H1 (cell line): ENCODE measurements around the gene HES1. TPM values are rescaled to one million over a fixed set of nuclear protein-coding genes. Genes with fewer than 3 reads are reported as not detected.

Experiments used
- CTCF ChIA-PET: fragments of 300-600 bp; sonication (Branson Sonifier 250); formaldehyde crosslinking; loops from one replicate; lab custom pipeline; 2021; ENCODE audit not compliant: partially characterized antibody; lab: Charles Lee
- POLR2A ChIA-PET: fragments of 300-600 bp; sonication (Branson Sonifier 250); formaldehyde crosslinking; loops from one replicate; lab custom pipeline; 2021; ENCODE audit warnings: inconsistent platforms; ENCODE audit not compliant: partially characterized antibody; lab: Charles Lee
- DNase-seq, 2 experiments: peaks; one replicate each; pipeline versions ENCODE4 v3.0.0 to v3.0.0-alpha.2; 2010 to 2022; ENCODE audit warnings: low spot score in 2 of 2, low read depth in 1 of 2, mixed read lengths in 1 of 2
- FAIRE-seq: peaks from 2 replicates; lab custom pipeline; 2011; peaks lifted over from hg19 to GRCh38; lab: Jason Lieb, UNC
- H2AFZ ChIP-seq: 2 replicates; pipeline ENCODE4 v1.8.1; 2012; ENCODE audit warnings: low read length, inconsistent platforms
- H2AK5ac ChIP-seq: 2 replicates; pipeline ENCODE4 v1.6.1; 2013; ENCODE audit warnings: low read depth, low read length
- H2BK120ac ChIP-seq: replicated peaks from 2 replicates; pipeline ENCODE3; 2013; ENCODE audit warnings: low read depth, low read length, inconsistent platforms
- H2BK12ac ChIP-seq: 2 replicates; pipeline ENCODE4 v1.6.1; 2013; ENCODE audit warnings: low read depth, low read length
- H2BK15ac ChIP-seq: 2 replicates; pipeline ENCODE4 v1.6.1; 2013; ENCODE audit warnings: low read length
- H2BK20ac ChIP-seq: 2 replicates; pipeline ENCODE4 v1.6.1; 2013; ENCODE audit warnings: low read length
- H2BK5ac ChIP-seq: 2 replicates; pipeline ENCODE4 v1.6.1; 2013; ENCODE audit warnings: low read depth, low read length
- H3K14ac ChIP-seq: 2 replicates; pipeline ENCODE4 v1.6.1; 2013; ENCODE audit warnings: inconsistent platforms; ENCODE audit not compliant: insufficient read length
- H3K18ac ChIP-seq: 2 replicates; pipeline ENCODE4 v1.6.1; 2013; ENCODE audit warnings: low read length; ENCODE audit errors: extremely low read depth
- H3K23ac ChIP-seq: 2 replicates; pipeline ENCODE4 v1.6.1; 2013; ENCODE audit warnings: inconsistent platforms; ENCODE audit not compliant: insufficient read length
- H3K23me2 ChIP-seq: 2 replicates; pipeline ENCODE4 v1.6.1; 2013; ENCODE audit warnings: low read depth, low read length
- H3K27ac ChIP-seq: 2 replicates; pipeline ENCODE4 v1.6.1; 2011; ENCODE audit warnings: low read depth, low read length, inconsistent platforms
- H3K27me3 ChIP-seq, 4 experiments: replicated peaks in 1 of 4; 1 replicate in 1 of 4; 2 replicates in 3 of 4; pipeline versions ENCODE4 v1.6.1 to v1.8.1; 2011 to 2013; ENCODE audit warnings: low read length in 3 of 4, mild to moderate bottlenecking in 3 of 4, inconsistent platforms in 2 of 4, mixed read lengths in 2 of 4, moderate library complexity in 1 of 4; ENCODE audit not compliant: control insufficient read depth in 3 of 4, insufficient read depth in 3 of 4; ENCODE audit errors: extremely low read depth in 1 of 4
- H3K36me3 ChIP-seq, 4 experiments: 2 replicates each; pipeline versions ENCODE4 v1.6.1 to v1.8.1; 2011 to 2013; ENCODE audit warnings: mild to moderate bottlenecking in 4 of 4, low read length in 3 of 4, moderate library complexity in 2 of 4, control low read depth in 1 of 4, inconsistent platforms in 1 of 4; ENCODE audit not compliant: insufficient read depth in 4 of 4, control insufficient read depth in 2 of 4
- H3K4ac ChIP-seq: replicated peaks from 2 replicates; pipeline ENCODE3; 2013; ENCODE audit warnings: low read length, low read depth, mixed read lengths, inconsistent platforms; ENCODE audit not compliant: insufficient read length
- H3K4me1 ChIP-seq, 4 experiments: replicated peaks in 1 of 4; 1 replicate in 1 of 4; 2 replicates in 3 of 4; pipeline versions ENCODE4 v1.6.1 to v1.8.1; 2011 to 2013; ENCODE audit warnings: low read length in 3 of 4, inconsistent platforms in 2 of 4, mixed read lengths in 1 of 4; ENCODE audit not compliant: insufficient read depth in 4 of 4, control insufficient read depth in 3 of 4
- H3K4me2 ChIP-seq, 2 experiments: 2 replicates each; pipeline versions ENCODE4 v1.6.1 to v1.8.1; 2011 to 2013; ENCODE audit warnings: low read depth in 2 of 2, low read length in 2 of 2, control low read depth in 1 of 2, inconsistent platforms in 1 of 2, mild to moderate bottlenecking in 1 of 2; ENCODE audit not compliant: insufficient read depth in 1 of 2
- H3K4me3 ChIP-seq, 4 experiments: fragments of 200-600, 300-600 bp in 1 of 4; sonication (generic), shearing (Covaris generic), sonication (Bioruptor Twin) in 1 of 4; 2 replicates each; pipeline versions ENCODE4 v1.5.1 to v1.8.1; 2011 to 2016; ENCODE audit warnings: low read length in 4 of 4, low read depth in 3 of 4, control low read depth in 2 of 4, inconsistent platforms in 2 of 4, mild to moderate bottlenecking in 2 of 4, mixed read lengths in 1 of 4, moderate library complexity in 1 of 4; ENCODE audit not compliant: insufficient read depth in 2 of 4; ENCODE audit errors: extremely low read depth in 1 of 4
- H3K56ac ChIP-seq: replicated peaks from 2 replicates; pipeline ENCODE3; 2013; ENCODE audit warnings: low read depth, mild to moderate bottlenecking, mixed read lengths, low read length, inconsistent platforms; ENCODE audit not compliant: insufficient read length
- H3K79me1 ChIP-seq: 2 replicates; pipeline ENCODE4 v1.6.1; 2013; ENCODE audit warnings: low read depth, low read length, control low read depth
- H3K79me2 ChIP-seq, 2 experiments: 2 replicates each; pipeline versions ENCODE4 v1.6.1 to v1.8.1; 2012 to 2013; ENCODE audit warnings: low read length in 2 of 2, mild to moderate bottlenecking in 2 of 2, inconsistent platforms in 1 of 2; ENCODE audit not compliant: insufficient read depth in 2 of 2, control insufficient read depth in 1 of 2
- H3K9ac ChIP-seq, 4 experiments: replicated peaks in 1 of 4; 1 replicate in 1 of 4; 2 replicates in 3 of 4; pipeline versions ENCODE4 v1.6.1 to v1.8.1; 2011 to 2013; ENCODE audit warnings: low read depth in 3 of 4, low read length in 3 of 4, control low read depth in 2 of 4, mild to moderate bottlenecking in 2 of 4, moderate library complexity in 2 of 4, inconsistent platforms in 1 of 4; ENCODE audit errors: extremely low read depth in 1 of 4
- H3K9me3 ChIP-seq, 2 experiments: 2 replicates each; pipeline versions ENCODE4 v1.6.1 to v1.8.1; 2012 to 2013; ENCODE audit warnings: mild to moderate bottlenecking in 2 of 2, moderate library complexity in 2 of 2, control low read depth in 1 of 2, inconsistent platforms in 1 of 2, low read depth in 1 of 2, low read length in 1 of 2, mixed read lengths in 1 of 2; ENCODE audit not compliant: insufficient read depth in 2 of 2
- H4K20me1 ChIP-seq, 2 experiments: replicated peaks in 1 of 2; 2 replicates each; pipeline versions ENCODE3 to v1.8.1; 2011 to 2013; ENCODE audit warnings: inconsistent platforms in 2 of 2, low read length in 2 of 2, mild to moderate bottlenecking in 1 of 2; ENCODE audit not compliant: insufficient read depth in 2 of 2, control insufficient read depth in 1 of 2
- H4K5ac ChIP-seq: 2 replicates; pipeline ENCODE4 v1.6.1; 2013; ENCODE audit warnings: low read length, low read depth, mixed read lengths, inconsistent platforms; ENCODE audit not compliant: insufficient read length
- H4K8ac ChIP-seq: 2 replicates; pipeline ENCODE4 v1.8.0; 2013; ENCODE audit warnings: mild to moderate bottlenecking, moderate library complexity, low read length, inconsistent platforms; ENCODE audit not compliant: insufficient read depth; ENCODE audit errors: extremely low read depth
- H4K91ac ChIP-seq: replicated peaks from 2 replicates; pipeline ENCODE3; 2013; ENCODE audit warnings: low read length, mixed read lengths, inconsistent platforms; ENCODE audit not compliant: insufficient read length
- BCL11A ChIP-seq, 2 experiments: IDR thresholded peaks; one replicate each; pipeline ENCODE4 v1.6.1; 2011; ENCODE audit warnings: low read depth in 2 of 2, low read length in 2 of 2, mild to moderate bottlenecking in 2 of 2
- BRCA1 ChIP-seq: IDR thresholded peaks from 2 replicates; pipeline ENCODE4 v1.6.1; 2012; ENCODE audit warnings: low read depth, low read length, improper control_type of control experiment
- E2F6 ChIP-seq: IDR thresholded peaks from 2 replicates; pipeline ENCODE4 v1.6.1; 2012; ENCODE audit warnings: inconsistent platforms
- EZH2 ChIP-seq: fragments of 200-600 bp; sonication (generic); IDR thresholded peaks from 2 replicates; pipeline ENCODE4 v1.7.1; 2012; ENCODE audit warnings: low read depth, mild to moderate bottlenecking, moderate library complexity, low read length, inconsistent platforms; ENCODE audit not compliant: severe bottlenecking
- KDM4A ChIP-seq: IDR thresholded peaks from one replicate; pipeline ENCODE4 v1.7.1; 2012; ENCODE audit warnings: low read depth, mild to moderate bottlenecking, moderate library complexity, low read length, inconsistent platforms; ENCODE audit not compliant: severe bottlenecking
- RXRA ChIP-seq: IDR thresholded peaks from 2 replicates; pipeline ENCODE4 v1.6.1; 2011; ENCODE audit warnings: low read depth, mild to moderate bottlenecking, low read length, moderate library complexity; ENCODE audit not compliant: insufficient read depth
- SIN3A ChIP-seq, 2 experiments: IDR thresholded peaks in 1 of 2; conservative IDR thresholded peaks in 1 of 2; 2 replicates each; pipeline ENCODE4 v1.6.1; 2011 to 2012; ENCODE audit warnings: low read length in 2 of 2, improper control_type of control experiment in 1 of 2, low read depth in 1 of 2, mild to moderate bottlenecking in 1 of 2
- SUZ12 ChIP-seq: fragments of 200-600 bp; sonication (generic); IDR thresholded peaks from 2 replicates; pipeline ENCODE4 v1.6.1; 2012; ENCODE audit warnings: mild to moderate bottlenecking, inconsistent platforms, low read length, moderate library complexity, mixed read lengths
- YY1 ChIP-seq: IDR thresholded peaks from 2 replicates; pipeline ENCODE4 v1.6.1; 2011; ENCODE audit warnings: low read depth, mild to moderate bottlenecking, low read length
- whole genome bisulfite sequencing, 2 experiments: shearing (Covaris generic) in 1 of 2; methylation state at CpG; one replicate each; pipeline versions ENCODE4 v1.1.6 to v1.1.7; 2013 to 2015; ENCODE audit warnings: low lambda C conversion rate in 2 of 2, mixed read lengths in 2 of 2, inconsistent platforms in 1 of 2, low coverage in 1 of 2, missing lambda C conversion rate in 1 of 2; ENCODE audit not compliant: insufficient replicate concordance in 2 of 2, insufficient coverage in 1 of 2, insufficient read length in 1 of 2; ENCODE audit errors: extremely low coverage in 1 of 2, missing lambda C conversion rate in 1 of 2; 5-methylcytosine and 5-hydroxymethylcytosine counted together
- polyA plus RNA-seq, 7 experiments: library from polyadenylated mRNA; depleted of rRNA in 3 of 7; stranded (reverse) in 5 of 7; unstranded in 2 of 7; fragments of >200 nt in 5 of 7; fragments of 200-250 nt in 2 of 7; gene quantifications; 1 replicate in 5 of 7; 2 replicates in 1 of 7; 4 replicates in 1 of 7; pipeline versions ENCODE4 v1.2.1 to v1.2.3, GENCODE V29; 2011 to 2013; ENCODE audit warnings: missing spikeins in 2 of 7, mixed read lengths in 2 of 7
- total RNA-seq: library from RNA; stranded (reverse); fragmentation: NEBNext Ultra II Directional; extraction: Animal tissue kit (Norgen Biotek cat#: 25700); gene quantifications from 2 replicates; pipeline ENCODE4 v1.2.1, GENCODE V29; 2021

HES1 gene
- total and polyA plus RNA-seq, 2 of the 8 experiments (the other 6 are each of a cell fraction or from before 2014, with no cell fraction given), result 7.9 to 12.9 TPM

GRCh38 chr3:194137008-194137505 is 1.1 kb downstream of the HES1 start:
- Histone ChIP-seq H4K8ac (no peak overlapping the region), H3K79me1 (no peaks in the 10 kb centered on the region), H3K9ac (peak overlapping the region in 3 of 4 experiments; percentile 39 to 52 (median 45); a peak in 5 of 7 replicates), H2BK5ac (peak overlapping the region; percentile 56; the same call in 1 of the 2 replicates), H4K91ac (peak overlapping the region; percentile 83), H3K14ac (no peak overlapping the region), H3K18ac (peak overlapping the region; percentile 93), H2BK20ac (no peak overlapping the region), H3K4me1 (peaks cover 20 to 40% (median 25%) of the 10 kb centered on the region in 4 experiments), H3K4me3 (peak overlapping the region; percentile 55 to 73 (median 62)), H3K79me2 (peaks cover 0 to 15% of the 10 kb centered on the region in 2 experiments; a peak in 2 of 4 replicates), H2BK15ac (0 out of 2 replicates have a peak overlapping the region, but pooled peaks have one; percentile 97), H3K27me3 (peaks cover 0 to 24% (median 11%) of the 10 kb centered on the region in 4 experiments; a peak in 3 of 7 replicates), H4K5ac (no peak overlapping the region), H3K4ac (peak overlapping the region; percentile 81), H2AFZ (no peak overlapping the region), H2BK120ac (peak overlapping the region; percentile 47), H3K23ac (no peak overlapping the region), H3K36me3 (peaks cover 0 to 7% (median 2%) of the 10 kb centered on the region in 4 experiments; a peak in 2 of 8 replicates), H3K27ac (no peak overlapping the region), H3K56ac (peak overlapping the region; percentile 48), H4K20me1 (peaks cover 0 to 7% of the 10 kb centered on the region in 2 experiments), H3K4me2 (peak overlapping the region; percentile 86 to 96), H2BK12ac (0 out of 2 replicates have a peak overlapping the region, but pooled peaks have one; percentile 90), H3K9me3 (no peaks in the 10 kb centered on the region), H3K23me2 (peaks cover 15% of the 10 kb centered on the region; the same call in 1 of the 2 replicates), H2AK5ac (peak overlapping the region; percentile 40; the same call in 1 of the 2 replicates)
- POLR2A ChIA-PET, result interaction anchor here (1.1 to 4.1 kb wide), 10 partner anchors 30 to 357 kb away, joined by 3 to 19 read pairs (median 6); no protein-coding TSS in a partner anchor
- 0% methylated on average over 30 of the region's 34 CpGs; no CpG with 5 or more reads in 1 of the 2 experiments for WGBS, 2 experiments
- FAIRE-seq (no peak), DNase-seq (peak in 1 of 2 experiments; percentile 70)
- CTCF ChIA-PET, result interaction anchor here (0.6 to 4.8 kb wide), 20 partner anchors 11 to 639 kb away, joined by 3 to 20 read pairs (median 3); no protein-coding TSS in a partner anchor
- TF ChIP-seq SUZ12 (0 out of 2 replicates have a peak, but pooled peaks have one; percentile 23), SIN3A (conservative IDR thresholded peaks at IDR 0.05 in 1 of 2, IDR thresholded peaks at IDR 0.05 in 1 of 2; ENCODE audit: low read depth in 1 of 2, low read length in 2 of 2) (peak in 1 of 2 experiments; percentile 14; a peak in 1 of 4 replicates), YY1 (no peak), EZH2 (peak; percentile 22), BCL11A (IDR thresholded peaks at IDR 0.05; ENCODE audit: low read depth in 2 of 2, low read length in 2 of 2) (no peak), KDM4A (peak; percentile 22), RXRA (no peak), BRCA1 (no peak), E2F6 (peak; percentile 85)
